SK-N-SH treated with all-trans-retinoic acid at 6 μM for 48 hours (cell line): ENCODE data around the gene C2CD4D.

Experiments
- BACH2 ChIP-seq: fragments of 250-450 bp; sonication (Bioruptor Pico); IDR thresholded peaks from 2 replicates; pipeline ENCODE4 v1.9.0; 2021; ENCODE audit warnings: mild to moderate bottlenecking, borderline replicate concordance
- ESRRG ChIP-seq: fragments of 250-450 bp; sonication (Bioruptor Pico); IDR thresholded peaks from 2 replicates; pipeline ENCODE4 v1.6.1; 2021; ENCODE audit warnings: mild to moderate bottlenecking
- GLIS3 ChIP-seq: fragments of 250-450 bp; sonication (Bioruptor Pico); IDR thresholded peaks from 2 replicates; pipeline ENCODE4 v1.5.0; 2020; ENCODE audit warnings: mild to moderate bottlenecking, moderate library complexity
- OSR1 ChIP-seq: fragments of 250-450 bp; sonication (Bioruptor Pico); IDR thresholded peaks from 2 replicates; pipeline ENCODE4 v1.8.0; 2022; ENCODE audit warnings: moderate library complexity, mild to moderate bottlenecking, inconsistent platforms
- SNAI2 ChIP-seq: fragments of 250-450 bp; sonication (Bioruptor Pico); IDR thresholded peaks from 2 replicates; pipeline ENCODE4 v1.5.0; 2020; ENCODE audit warnings: mild to moderate bottlenecking, moderate library complexity
- TCF4 ChIP-seq: fragments of 250-450 bp; sonication (Bioruptor Pico); IDR thresholded peaks from 2 replicates; pipeline ENCODE4 v1.8.0; 2021; ENCODE audit warnings: mild to moderate bottlenecking, moderate library complexity, borderline replicate concordance
- TOX ChIP-seq: fragments of 250-450 bp; sonication (Bioruptor Pico); IDR thresholded peaks from 2 replicates; pipeline ENCODE4 v1.8.0; 2021; ENCODE audit warnings: mild to moderate bottlenecking, moderate library complexity, borderline replicate concordance
- ZFP3 ChIP-seq: fragments of 250-450 bp; sonication (Bioruptor Pico); IDR thresholded peaks from 2 replicates; pipeline ENCODE4 v1.5.0; 2020; ENCODE audit warnings: mild to moderate bottlenecking, moderate library complexity
- ZNF565 ChIP-seq: fragments of 450-650 bp; formaldehyde crosslinking; conservative IDR thresholded peaks from 2 replicates; pipeline ENCODE4 v1.5.0; 2020; ENCODE audit warnings: low read depth, mild to moderate bottlenecking, moderate library complexity
- ZNF8 ChIP-seq: fragments of 450-650 bp; formaldehyde crosslinking; IDR thresholded peaks from 2 replicates; pipeline ENCODE4 v1.5.0; 2020; ENCODE audit warnings: mild to moderate bottlenecking, moderate library complexity
- TF ChIP-seq, protein P1 (sequence below): fragments of 250-450 bp; sonication (Bioruptor Pico); IDR thresholded peaks from 2 replicates; pipeline ENCODE4 v1.8.0; 2020; ENCODE audit warnings: mild to moderate bottlenecking, moderate library complexity, borderline replicate concordance
- TF ChIP-seq, protein P2 (sequence below): fragments of 250-450 bp; sonication (Bioruptor Pico); IDR thresholded peaks from 2 replicates; pipeline ENCODE4 v1.5.0; 2020; ENCODE audit warnings: mild to moderate bottlenecking, moderate library complexity
- TF ChIP-seq, protein P3 (sequence below): fragments of 250-450 bp; sonication (Bioruptor Pico); IDR thresholded peaks from 2 replicates; pipeline ENCODE4 v1.5.1; 2021; ENCODE audit warnings: mild to moderate bottlenecking, moderate library complexity

DNA sequence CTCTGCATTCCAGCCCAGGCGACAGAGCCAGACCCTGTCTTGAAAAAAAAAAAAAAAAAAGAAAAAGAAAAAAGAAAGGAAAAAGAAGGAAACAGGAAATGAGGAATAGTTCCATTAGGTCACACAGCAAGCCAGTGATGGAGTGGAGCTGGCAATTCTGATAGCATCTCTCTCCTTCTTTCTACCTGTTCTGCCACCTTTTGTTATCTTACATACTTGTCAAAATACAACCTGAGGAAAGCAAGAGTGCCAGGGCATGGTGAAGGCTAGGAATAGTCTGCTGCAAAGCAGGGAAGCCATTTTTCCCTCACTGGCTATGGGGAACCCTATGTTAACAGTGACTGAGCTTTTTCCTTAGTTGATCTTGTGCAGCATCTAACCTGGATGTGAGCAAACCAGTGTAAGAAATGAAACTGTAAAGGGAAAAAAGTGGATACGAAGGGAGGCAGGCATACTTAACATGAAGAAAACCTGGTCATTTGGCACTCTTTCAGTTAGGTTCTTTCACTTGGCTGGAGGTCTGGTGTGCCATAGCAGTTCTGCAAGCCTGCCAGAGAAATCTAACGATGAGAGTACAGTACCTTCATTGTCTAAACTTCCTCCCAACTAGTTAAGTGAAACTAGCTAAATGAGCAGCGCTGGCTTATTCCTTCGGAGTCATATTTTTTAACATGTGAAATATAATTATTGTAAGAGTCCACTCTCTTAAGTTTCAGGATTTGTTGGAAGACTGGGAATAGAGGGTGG lies 31.8 kb upstream of the C2CD4D start:
- TF ChIP-seq TCF4 (no peak), ZNF565 (CRISPR knock-in tag) (no peak), SNAI2 (CRISPR knock-in tag) (no peak), ESRRG (CRISPR knock-in tag) (no peak), ZNF8 (CRISPR knock-in tag) (no peak), ZFP3 (CRISPR knock-in tag) (no peak), BACH2 (CRISPR knock-in tag) (no peak), TOX (CRISPR knock-in tag) (no peak), GLIS3 (no peak), OSR1 (CRISPR knock-in tag) (no peak)
- TF ChIP-seq, protein P1, sequence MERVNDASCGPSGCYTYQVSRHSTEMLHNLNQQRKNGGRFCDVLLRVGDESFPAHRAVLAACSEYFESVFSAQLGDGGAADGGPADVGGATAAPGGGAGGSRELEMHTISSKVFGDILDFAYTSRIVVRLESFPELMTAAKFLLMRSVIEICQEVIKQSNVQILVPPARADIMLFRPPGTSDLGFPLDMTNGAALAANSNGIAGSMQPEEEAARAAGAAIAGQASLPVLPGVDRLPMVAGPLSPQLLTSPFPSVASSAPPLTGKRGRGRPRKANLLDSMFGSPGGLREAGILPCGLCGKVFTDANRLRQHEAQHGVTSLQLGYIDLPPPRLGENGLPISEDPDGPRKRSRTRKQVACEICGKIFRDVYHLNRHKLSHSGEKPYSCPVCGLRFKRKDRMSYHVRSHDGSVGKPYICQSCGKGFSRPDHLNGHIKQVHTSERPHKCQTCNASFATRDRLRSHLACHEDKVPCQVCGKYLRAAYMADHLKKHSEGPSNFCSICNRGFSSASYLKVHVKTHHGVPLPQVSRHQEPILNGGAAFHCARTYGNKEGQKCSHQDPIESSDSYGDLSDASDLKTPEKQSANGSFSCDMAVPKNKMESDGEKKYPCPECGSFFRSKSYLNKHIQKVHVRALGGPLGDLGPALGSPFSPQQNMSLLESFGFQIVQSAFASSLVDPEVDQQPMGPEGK (CRISPR knock-in tag), result no peak
- TF ChIP-seq, protein P2, sequence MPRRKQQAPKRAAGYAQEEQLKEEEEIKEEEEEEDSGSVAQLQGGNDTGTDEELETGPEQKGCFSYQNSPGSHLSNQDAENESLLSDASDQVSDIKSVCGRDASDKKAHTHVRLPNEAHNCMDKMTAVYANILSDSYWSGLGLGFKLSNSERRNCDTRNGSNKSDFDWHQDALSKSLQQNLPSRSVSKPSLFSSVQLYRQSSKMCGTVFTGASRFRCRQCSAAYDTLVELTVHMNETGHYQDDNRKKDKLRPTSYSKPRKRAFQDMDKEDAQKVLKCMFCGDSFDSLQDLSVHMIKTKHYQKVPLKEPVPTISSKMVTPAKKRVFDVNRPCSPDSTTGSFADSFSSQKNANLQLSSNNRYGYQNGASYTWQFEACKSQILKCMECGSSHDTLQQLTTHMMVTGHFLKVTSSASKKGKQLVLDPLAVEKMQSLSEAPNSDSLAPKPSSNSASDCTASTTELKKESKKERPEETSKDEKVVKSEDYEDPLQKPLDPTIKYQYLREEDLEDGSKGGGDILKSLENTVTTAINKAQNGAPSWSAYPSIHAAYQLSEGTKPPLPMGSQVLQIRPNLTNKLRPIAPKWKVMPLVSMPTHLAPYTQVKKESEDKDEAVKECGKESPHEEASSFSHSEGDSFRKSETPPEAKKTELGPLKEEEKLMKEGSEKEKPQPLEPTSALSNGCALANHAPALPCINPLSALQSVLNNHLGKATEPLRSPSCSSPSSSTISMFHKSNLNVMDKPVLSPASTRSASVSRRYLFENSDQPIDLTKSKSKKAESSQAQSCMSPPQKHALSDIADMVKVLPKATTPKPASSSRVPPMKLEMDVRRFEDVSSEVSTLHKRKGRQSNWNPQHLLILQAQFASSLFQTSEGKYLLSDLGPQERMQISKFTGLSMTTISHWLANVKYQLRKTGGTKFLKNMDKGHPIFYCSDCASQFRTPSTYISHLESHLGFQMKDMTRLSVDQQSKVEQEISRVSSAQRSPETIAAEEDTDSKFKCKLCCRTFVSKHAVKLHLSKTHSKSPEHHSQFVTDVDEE, result no peak
- TF ChIP-seq, protein P3, sequence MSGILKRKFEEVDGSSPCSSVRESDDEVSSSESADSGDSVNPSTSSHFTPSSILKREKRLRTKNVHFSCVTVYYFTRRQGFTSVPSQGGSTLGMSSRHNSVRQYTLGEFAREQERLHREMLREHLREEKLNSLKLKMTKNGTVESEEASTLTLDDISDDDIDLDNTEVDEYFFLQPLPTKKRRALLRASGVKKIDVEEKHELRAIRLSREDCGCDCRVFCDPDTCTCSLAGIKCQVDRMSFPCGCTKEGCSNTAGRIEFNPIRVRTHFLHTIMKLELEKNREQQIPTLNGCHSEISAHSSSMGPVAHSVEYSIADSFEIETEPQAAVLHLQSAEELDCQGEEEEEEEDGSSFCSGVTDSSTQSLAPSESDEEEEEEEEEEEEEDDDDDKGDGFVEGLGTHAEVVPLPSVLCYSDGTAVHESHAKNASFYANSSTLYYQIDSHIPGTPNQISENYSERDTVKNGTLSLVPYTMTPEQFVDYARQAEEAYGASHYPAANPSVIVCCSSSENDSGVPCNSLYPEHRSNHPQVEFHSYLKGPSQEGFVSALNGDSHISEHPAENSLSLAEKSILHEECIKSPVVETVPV (CRISPR knock-in tag), result no peak
